SW 1271 (cell line): ENCODE results near the gene TUBA8.
"Not testable (repeated sequence)": the region's sequence is repeated elsewhere in the genome, so short reads cannot be mapped to it uniquely, and the experiment has no call there.

ENCODE experiments used
- DNase-seq, 2 experiments: peaks; one replicate each; lab custom pipeline; 2025; lab: John Stamatoyannopoulos, UW

The TUBA8 gene

GRCh38 chr22:18173441-18173840, 62.8 kb downstream of the TUBA8 start:
- not testable (repeated sequence) for DNase-seq
